ENCODE measurements around the gene FHIT. TPM values are rescaled to one million over a fixed set of nuclear protein-coding genes. Genes with fewer than 3 reads are reported as not detected.

FHIT gene
- total RNA-seq, 1 donor from 2014 or later, result 16.1 TPM

- H3K27me3 Mint-ChIP-seq, result no peaks in the 10 kb centered on the region
- peaks cover 11% of the 10 kb centered on the region for H3K9me3 Mint-ChIP-seq (ENCODE audit: low read depth)
- TF ChIP-seq CTCF (IDR thresholded peaks at IDR 0.05; ENCODE audit: unreplicated experiment), result no peak
- DNase-seq (ENCODE audit: low spot score, unreplicated experiment), result no peak
- H3K4me3 Mint-ChIP-seq (ENCODE audit: low read depth), result no peak overlapping the region
- H3K27ac Mint-ChIP-seq, result no peak overlapping the region
- H3K4me1 Mint-ChIP-seq (ENCODE audit: low read depth), result peaks cover 18% of the 10 kb centered on the region
- H3K36me3 Mint-ChIP-seq (ENCODE audit: insufficient read depth), result peaks cover 6% of the 10 kb centered on the region
Observed at GRCh38 chr3:60752809-60753208, 498.4 kb downstream of the FHIT start.

GRCh38 chr3:60746695-60747416, 504.4 kb downstream of the FHIT start:
- H3K4me3 Mint-ChIP-seq (ENCODE audit: low read depth), result no peak overlapping the region
- no peaks in the 10 kb centered on the region for H3K27me3 Mint-ChIP-seq
- peaks cover 21% of the 10 kb centered on the region for H3K4me1 Mint-ChIP-seq (ENCODE audit: low read depth)
- no peak for DNase-seq (ENCODE audit: low spot score, unreplicated experiment)
- no peak overlapping the region for H3K27ac Mint-ChIP-seq
- peaks cover 6% of the 10 kb centered on the region for H3K36me3 Mint-ChIP-seq (ENCODE audit: insufficient read depth)
- no peak for TF ChIP-seq CTCF (IDR thresholded peaks at IDR 0.05; ENCODE audit: unreplicated experiment)
- H3K9me3 Mint-ChIP-seq (ENCODE audit: low read depth), result peaks cover 11% of the 10 kb centered on the region

- Mint-ChIP-seq H3K27me3 (no peaks in the 10 kb centered on the region), H3K4me3 (ENCODE audit: low read depth) (no peak overlapping the region), H3K9me3 (ENCODE audit: low read depth) (peaks cover 11% of the 10 kb centered on the region), H3K36me3 (ENCODE audit: insufficient read depth) (peaks cover 6% of the 10 kb centered on the region), H3K27ac (peak overlapping the region; percentile 33), H3K4me1 (ENCODE audit: low read depth) (peaks cover 21% of the 10 kb centered on the region)
- DNase-seq (ENCODE audit: low spot score, unreplicated experiment), result no peak
- TF ChIP-seq CTCF (IDR thresholded peaks at IDR 0.05; ENCODE audit: unreplicated experiment), result no peak
Observed at GRCh38 chr3:60746043-60746638, 505.1 kb downstream of the FHIT start.

GRCh38 chr3:60743631-60744164, 507.6 kb downstream of the FHIT start:
- Mint-ChIP-seq H3K4me1 (ENCODE audit: low read depth) (peaks cover 21% of the 10 kb centered on the region), H3K4me3 (ENCODE audit: low read depth) (no peak overlapping the region), H3K27ac (no peak overlapping the region), H3K36me3 (ENCODE audit: insufficient read depth) (no peaks in the 10 kb centered on the region), H3K27me3 (no peaks in the 10 kb centered on the region), H3K9me3 (ENCODE audit: low read depth) (no peaks in the 10 kb centered on the region)
- no peak for DNase-seq (ENCODE audit: low spot score, unreplicated experiment)
- TF ChIP-seq CTCF (IDR thresholded peaks at IDR 0.05; ENCODE audit: unreplicated experiment), result peak; percentile 46

GRCh38 chr3:60742606-60743145, 508.6 kb downstream of the FHIT start:
- DNase-seq (ENCODE audit: low spot score, unreplicated experiment), result peak; percentile 11
- Mint-ChIP-seq H3K9me3 (ENCODE audit: low read depth) (no peaks in the 10 kb centered on the region), H3K27me3 (no peaks in the 10 kb centered on the region), H3K36me3 (ENCODE audit: insufficient read depth) (no peaks in the 10 kb centered on the region), H3K4me1 (ENCODE audit: low read depth) (peaks cover 24% of the 10 kb centered on the region), H3K27ac (no peak overlapping the region), H3K4me3 (ENCODE audit: low read depth) (no peak overlapping the region)
- TF ChIP-seq CTCF (IDR thresholded peaks at IDR 0.05; ENCODE audit: unreplicated experiment), result peak; percentile 63
